ENCODE results near the gene CCDC47. TPM values are rescaled to one million over a fixed set of nuclear protein-coding genes. Genes with fewer than 3 reads are reported as not detected.

Gene CCDC47
- total and polyA plus RNA-seq, 2 donors (not counting 1 experiment from before 2014, with no cell fraction given), result 7.4 to 39.7 TPM

- H3K9me3 Mint-ChIP-seq (ENCODE audit: insufficient read depth), result no peaks in the 10 kb centered on the region
- Histone ChIP-seq H3K79me2 (ENCODE audit: control insufficient read depth, insufficient read depth, low read length) (peaks cover 50% of the 10 kb centered on the region), H3K36me3 (replicated peaks in 1 of 2; ENCODE audit: control extremely low read depth in 1 of 2, control insufficient read depth in 1 of 2, extremely low read depth in 1 of 2, insufficient read depth in 2 of 2, low read length in 1 of 2) (peaks cover 15 to 67% of the 10 kb centered on the region in 2 experiments), H3K4me1 (ENCODE audit: control insufficient read depth in 2 of 2, insufficient read depth in 2 of 2, low read length in 2 of 2) (peaks cover 12 to 15% of the 10 kb centered on the region in 2 donors), H2AFZ (ENCODE audit: insufficient read depth, low read depth, low read length, poor library complexity, severe bottlenecking) (no peak overlapping the region), H4K20me1 (ENCODE audit: control insufficient read depth, insufficient read depth, low read length, poor library complexity, severe bottlenecking) (no peaks in the 10 kb centered on the region), H3K9ac (ENCODE audit: low read length) (no peak overlapping the region), H3K4me3 (ENCODE audit: control extremely low read depth in 1 of 5, extremely low read depth in 1 of 5, insufficient read depth in 1 of 5, low read depth in 2 of 5, low read length in 4 of 5) (no peak overlapping the region), H3K27me3 (replicated peaks in 1 of 4; ENCODE audit: control extremely low read depth in 1 of 4, control insufficient read depth in 3 of 4, insufficient read depth in 4 of 4, low read length in 3 of 4) (no peaks in the 10 kb centered on the region), H3K4me2 (replicated peaks; ENCODE audit: low read depth, low read length, poor library complexity, severe bottlenecking) (peak overlapping the region; percentile 36), H3K9me3 (ENCODE audit: control extremely low read depth in 1 of 3, control insufficient read depth in 2 of 3, insufficient read depth in 1 of 3, low read length in 2 of 3) (no peaks in the 10 kb centered on the region), H3K27ac (ENCODE audit: low read length in 2 of 2) (peak overlapping the region in 1 of 2 donors; percentile 46)
- no peak for TF ChIP-seq EZH2 (IDR thresholded peaks at IDR 0.05; ENCODE audit: borderline replicate concordance, insufficient read depth, low read depth, low read length, poor library complexity, severe bottlenecking)
- TF ChIP-seq CTCF (IDR thresholded peaks at IDR 0.05), result no peak
- peak overlapping the region; percentile 12 for H3K27ac Mint-ChIP-seq
- intact Hi-C loops (cut with micrococcal nuclease), result no loop called here
- WGBS (ENCODE audit: insufficient coverage), result no CpG with 5 or more reads among the region's 5 CpGs
- H3K4me3 Mint-ChIP-seq, result no peak overlapping the region
- ChIA-PET POLR2A (interaction anchor here (0.6 to 2.1 kb wide), 6 partner anchors 9 to 199 kb away, joined by 3 to 8 read pairs (median 4); partner anchors contain the start of genes CCDC47 and DDX42), CTCF (interaction anchor here (0.6 to 1.4 kb wide), 4 partner anchors 13 to 72 kb away, joined by 3 to 7 read pairs (median 4); no protein-coding TSS in a partner anchor)
- ATAC-seq (ENCODE audit: low read depth), result no peak
- H3K4me1 Mint-ChIP-seq, result peaks cover 35% of the 10 kb centered on the region
- no peak for DNase-seq
- H3K27me3 Mint-ChIP-seq, result no peaks in the 10 kb centered on the region
Observed at GRCh38 chr17:63762161-63763078, 11.0 kb downstream of the CCDC47 start.

Measured in B cell (primary cell).